ENCODE measurements around the gene OLFML2A.

- no peak for TF ChIP-seq CTCF (IDR thresholded peaks at IDR 0.05)
- TF ChIP-seq POLR2A (IDR thresholded peaks at IDR 0.05) = no peak
These were observed 27.6 kb upstream of the OLFML2A start for GRCh38 chr9:124749284-124749683.

Measured in thyroid gland (tissue), 4 donors.